Activated T-helper 17 cell treated with anti-CD3 and anti-CD28 coated beads, Interleukin-2, amount 50 U/mL, for 72 hours (primary cell): ENCODE measurements around the gene ORC5. TPM values are rescaled to one million over a fixed set of nuclear protein-coding genes. Genes with fewer than 3 reads are reported as not detected.

Source experiments
- ATAC-seq: fragments of 150-1000 bp; cut with Tn5 transposase; replicated peaks from 2 replicates; pipeline ENCODE4 v1.10.0; 2021; ENCODE audit warnings: mild to moderate bottlenecking, moderate library complexity
- H3K27ac Mint-ChIP-seq: one replicate; pipeline ENCODE4 v1.8.0; 2022; ENCODE audit warnings: mixed read lengths
- H3K27me3 Mint-ChIP-seq: one replicate; pipeline ENCODE4 v1.8.0; 2022; ENCODE audit warnings: mixed read lengths
- H3K36me3 Mint-ChIP-seq: one replicate; pipeline ENCODE4 v1.8.0; 2022; ENCODE audit warnings: low read depth, mild to moderate bottlenecking, mixed read lengths
- H3K4me1 Mint-ChIP-seq: one replicate; pipeline ENCODE4 v1.8.0; 2022; ENCODE audit warnings: mixed read lengths
- H3K4me3 Mint-ChIP-seq: one replicate; pipeline ENCODE4 v1.8.0; 2022; ENCODE audit warnings: mild to moderate bottlenecking, mixed read lengths
- H3K9me3 Mint-ChIP-seq: one replicate; pipeline ENCODE4 v1.8.0; 2022; ENCODE audit warnings: mixed read lengths
- total RNA-seq, 2 donors: library from RNA; stranded (reverse); gene quantifications; one replicate each; pipeline ENCODE4 v1.2.3, GENCODE V29; 2022

Gene ORC5
- total RNA-seq, 2 donors from 2014 or later, result 15.6 to 27.7 TPM

GRCh38 chr7:104161244-104161643 lies 46.6 kb downstream of the ORC5 start:
- ATAC-seq, result no peak
- Mint-ChIP-seq H3K4me1 (no peaks in the 10 kb centered on the region), H3K36me3 (peaks cover 48% of the 10 kb centered on the region), H3K27me3 (no peaks in the 10 kb centered on the region), H3K9me3 (no peaks in the 10 kb centered on the region), H3K27ac (no peak overlapping the region), H3K4me3 (no peak overlapping the region)

DNA sequence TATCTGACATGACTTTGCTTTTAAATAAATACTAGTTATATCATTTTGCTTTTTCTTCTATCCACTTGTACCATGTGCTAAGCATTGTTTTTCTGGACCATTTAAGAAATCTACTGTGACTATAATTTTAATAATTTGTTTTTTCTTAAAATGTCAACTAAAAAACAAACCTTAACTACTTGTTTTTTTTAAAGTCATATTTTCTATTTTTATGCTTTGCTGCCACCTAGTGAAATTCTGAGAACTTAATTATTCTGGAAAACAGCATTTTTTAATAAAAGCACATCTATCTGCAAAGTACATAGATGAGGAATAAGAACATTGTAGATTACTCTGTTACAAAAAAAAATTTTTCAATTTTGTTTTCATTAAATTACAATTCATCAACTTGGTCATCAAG lies 47.4 kb downstream of the ORC5 start:
- Mint-ChIP-seq H3K4me1 (no peaks in the 10 kb centered on the region), H3K27me3 (no peaks in the 10 kb centered on the region), H3K9me3 (no peaks in the 10 kb centered on the region), H3K36me3 (peaks cover 48% of the 10 kb centered on the region), H3K4me3 (no peak overlapping the region), H3K27ac (no peak overlapping the region)
- no peak for ATAC-seq

- no peaks in the 10 kb centered on the region for H3K9me3 Mint-ChIP-seq
- no peak overlapping the region for H3K27ac Mint-ChIP-seq
- no peaks in the 10 kb centered on the region for H3K27me3 Mint-ChIP-seq
- H3K4me3 Mint-ChIP-seq, result no peak overlapping the region
- no peaks in the 10 kb centered on the region for H3K4me1 Mint-ChIP-seq
- no peak for ATAC-seq
- H3K36me3 Mint-ChIP-seq, result peaks cover 38% of the 10 kb centered on the region
These were observed 51.0 kb downstream of the ORC5 start for GRCh38 chr7:104156842-104157277.

GRCh38 chr7:104153287-104153686 lies 54.5 kb downstream of the ORC5 start:
- H3K4me1 Mint-ChIP-seq, result no peaks in the 10 kb centered on the region
- no peak for ATAC-seq
- H3K9me3 Mint-ChIP-seq, result no peaks in the 10 kb centered on the region
- no peaks in the 10 kb centered on the region for H3K27me3 Mint-ChIP-seq
- H3K4me3 Mint-ChIP-seq, result no peak overlapping the region
- H3K27ac Mint-ChIP-seq, result no peak overlapping the region
- peaks cover 47% of the 10 kb centered on the region for H3K36me3 Mint-ChIP-seq

DNA sequence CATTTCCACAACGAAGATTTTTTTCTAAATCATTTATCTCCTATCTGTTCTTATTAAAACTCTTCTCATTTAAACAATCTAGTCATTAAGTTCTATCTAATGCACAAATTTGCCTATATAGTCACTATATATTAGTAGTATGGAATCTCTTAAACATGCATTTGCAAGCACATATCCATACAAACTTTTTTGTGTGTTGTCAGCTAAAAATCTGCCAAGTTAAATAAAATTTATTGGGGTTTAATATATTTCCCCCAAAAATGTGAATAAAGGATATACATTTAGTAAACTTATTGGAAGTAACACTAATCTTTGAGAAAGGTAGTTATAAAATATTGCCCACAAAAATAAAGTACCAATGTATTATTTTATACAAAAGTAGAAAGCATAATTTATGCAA lies 55.3 kb downstream of the ORC5 start:
- H3K4me1 Mint-ChIP-seq, result no peaks in the 10 kb centered on the region
- H3K27ac Mint-ChIP-seq, result no peak overlapping the region
- no peaks in the 10 kb centered on the region for H3K27me3 Mint-ChIP-seq
- H3K36me3 Mint-ChIP-seq, result peaks cover 52% of the 10 kb centered on the region
- no peak overlapping the region for H3K4me3 Mint-ChIP-seq
- no peak for ATAC-seq
- H3K9me3 Mint-ChIP-seq, result no peaks in the 10 kb centered on the region

GRCh38 chr7:104150470-104150869 lies 57.3 kb downstream of the ORC5 start:
- Mint-ChIP-seq H3K4me3 (no peak overlapping the region), H3K27me3 (no peaks in the 10 kb centered on the region), H3K4me1 (no peaks in the 10 kb centered on the region), H3K36me3 (peaks cover 62% of the 10 kb centered on the region), H3K9me3 (no peaks in the 10 kb centered on the region), H3K27ac (no peak overlapping the region)
- ATAC-seq, result no peak

GRCh38 chr7:104149822-104150221 lies 58.0 kb downstream of the ORC5 start:
- H3K27me3 Mint-ChIP-seq, result no peaks in the 10 kb centered on the region
- no peak for ATAC-seq
- H3K9me3 Mint-ChIP-seq, result no peaks in the 10 kb centered on the region
- no peaks in the 10 kb centered on the region for H3K4me1 Mint-ChIP-seq
- no peak overlapping the region for H3K4me3 Mint-ChIP-seq
- H3K36me3 Mint-ChIP-seq, result peaks cover 63% of the 10 kb centered on the region
- H3K27ac Mint-ChIP-seq, result no peak overlapping the region

GRCh38 chr7:104142147-104142546 lies 65.7 kb downstream of the ORC5 start:
- Mint-ChIP-seq H3K36me3 (peaks cover 48% of the 10 kb centered on the region), H3K4me1 (no peaks in the 10 kb centered on the region), H3K9me3 (no peaks in the 10 kb centered on the region), H3K4me3 (no peak overlapping the region), H3K27ac (no peak overlapping the region), H3K27me3 (no peaks in the 10 kb centered on the region)
- ATAC-seq, result no peak

DNA sequence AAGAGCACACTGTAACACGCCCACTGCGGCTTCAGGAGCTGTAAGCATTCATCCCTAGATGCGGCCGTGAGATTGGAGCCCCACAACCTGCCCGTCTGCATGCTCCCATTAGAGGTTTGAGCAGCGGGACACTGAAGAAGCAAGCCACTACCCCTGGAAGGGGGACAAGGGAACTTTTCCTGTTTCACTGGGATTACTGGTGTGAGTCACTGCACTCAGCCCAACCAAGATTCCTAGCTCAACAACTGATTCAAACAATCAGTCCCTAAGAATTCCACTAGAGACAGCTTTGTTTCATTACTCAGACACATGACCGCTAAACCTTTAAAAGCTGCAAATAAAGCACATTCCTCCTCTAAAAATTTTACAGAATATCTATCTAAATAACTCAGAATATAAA lies 69.8 kb downstream of the ORC5 start:
- Mint-ChIP-seq H3K36me3 (peaks cover 47% of the 10 kb centered on the region), H3K27me3 (no peaks in the 10 kb centered on the region), H3K9me3 (no peaks in the 10 kb centered on the region), H3K4me3 (no peak overlapping the region), H3K4me1 (peaks cover 5% of the 10 kb centered on the region), H3K27ac (no peak overlapping the region)
- ATAC-seq, result no peak

DNA sequence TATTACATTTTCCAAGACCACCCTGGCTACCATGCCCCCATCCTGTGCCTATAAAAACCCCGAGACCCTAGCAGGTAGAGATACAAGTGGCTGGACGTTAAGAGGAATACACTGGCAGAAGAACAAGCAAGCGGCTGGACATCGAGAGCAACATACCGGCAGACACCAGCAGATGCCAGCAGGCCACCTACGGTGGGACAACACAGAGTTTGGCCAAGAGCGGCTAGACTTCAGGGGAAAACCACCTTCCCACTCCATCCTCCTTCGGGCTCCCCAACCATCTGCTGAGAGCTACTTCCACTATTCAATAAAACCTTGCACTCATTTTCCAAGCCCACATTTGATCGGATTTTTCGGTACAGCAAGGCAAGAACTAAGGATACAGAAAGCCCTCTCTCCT lies 70.3 kb downstream of the ORC5 start:
- no peak overlapping the region for H3K27ac Mint-ChIP-seq
- H3K4me3 Mint-ChIP-seq, result no peak overlapping the region

DNA sequence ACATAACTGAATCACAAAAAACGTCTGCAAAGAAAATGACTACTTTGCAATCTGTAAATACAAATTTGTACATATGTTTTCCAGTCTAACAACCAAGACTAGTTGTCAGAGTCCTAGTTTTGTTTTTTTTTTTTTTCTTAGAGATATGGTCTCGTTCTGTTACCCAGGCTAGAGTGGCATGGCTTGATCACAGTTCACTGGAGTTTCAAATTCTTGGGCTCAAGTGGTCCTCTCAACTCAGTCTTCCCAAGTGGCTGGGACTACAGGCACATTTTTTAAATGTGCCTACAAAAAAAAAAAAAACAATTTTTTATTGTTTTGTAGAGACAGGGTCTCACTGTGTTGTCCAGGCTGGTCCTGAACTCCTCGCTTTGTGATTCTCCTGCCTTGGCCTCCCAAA lies 70.8 kb downstream of the ORC5 start:
- no peaks in the 10 kb centered on the region for H3K27me3 Mint-ChIP-seq
- H3K9me3 Mint-ChIP-seq, result no peaks in the 10 kb centered on the region
- peaks cover 5% of the 10 kb centered on the region for H3K4me1 Mint-ChIP-seq
- H3K36me3 Mint-ChIP-seq, result peaks cover 39% of the 10 kb centered on the region
- H3K27ac Mint-ChIP-seq, result no peak overlapping the region
- H3K4me3 Mint-ChIP-seq, result no peak overlapping the region
- no peak for ATAC-seq

More for the DNA sequence above, 70.3 kb downstream of the ORC5 start:
- H3K36me3 Mint-ChIP-seq, result peaks cover 45% of the 10 kb centered on the region
- ATAC-seq, result no peak
- H3K9me3 Mint-ChIP-seq, result no peaks in the 10 kb centered on the region
- peaks cover 5% of the 10 kb centered on the region for H3K4me1 Mint-ChIP-seq
- no peaks in the 10 kb centered on the region for H3K27me3 Mint-ChIP-seq

- Mint-ChIP-seq H3K4me3 (no peak overlapping the region), H3K27me3 (no peaks in the 10 kb centered on the region), H3K27ac (peak overlapping the region; percentile 3), H3K9me3 (no peaks in the 10 kb centered on the region), H3K36me3 (peaks cover 35% of the 10 kb centered on the region), H3K4me1 (peaks cover 5% of the 10 kb centered on the region)
- ATAC-seq, result no peak
These were observed 71.3 kb downstream of the ORC5 start for GRCh38 chr7:104136561-104136960.

DNA sequence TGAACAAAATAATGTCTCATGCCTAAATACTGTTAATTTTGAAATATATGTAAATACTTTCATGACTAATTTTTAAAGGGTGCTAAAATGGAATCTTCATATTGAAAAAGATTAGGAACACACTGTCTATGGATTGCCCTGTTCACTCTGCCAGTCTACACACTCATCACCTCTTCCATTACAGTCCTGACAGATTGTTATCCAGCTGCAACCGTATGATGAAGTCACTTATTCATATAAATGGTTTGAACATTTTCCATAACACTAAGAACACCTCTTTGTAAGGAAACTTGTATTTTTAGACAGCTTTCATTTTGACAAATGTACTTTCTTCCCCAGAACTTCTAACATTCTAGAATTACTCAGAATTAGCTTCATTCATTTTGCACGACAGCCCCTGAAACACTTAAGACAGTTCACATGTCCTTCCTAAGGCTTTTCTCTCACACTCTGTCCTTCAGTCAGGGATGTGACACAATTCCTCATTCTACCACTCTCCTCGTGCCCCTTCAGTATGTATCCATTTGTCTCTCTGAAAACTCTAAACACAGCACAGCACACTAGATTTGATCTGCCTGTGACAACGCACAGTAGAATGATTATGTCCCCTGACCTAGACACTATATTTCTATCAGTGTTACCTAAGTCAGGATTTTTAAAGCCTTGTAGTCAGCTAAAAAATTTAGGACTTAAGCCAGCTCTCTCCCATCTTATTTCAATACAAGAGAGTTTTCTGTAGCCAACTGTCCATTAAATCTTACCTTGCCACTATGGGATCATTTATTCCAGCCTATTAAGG lies 71.9 kb downstream of the ORC5 start:
- Mint-ChIP-seq H3K27ac (peak overlapping the region; percentile 3), H3K4me3 (no peak overlapping the region), H3K4me1 (peaks cover 5% of the 10 kb centered on the region), H3K27me3 (no peaks in the 10 kb centered on the region), H3K36me3 (peaks cover 29% of the 10 kb centered on the region), H3K9me3 (no peaks in the 10 kb centered on the region)
- ATAC-seq, result peak; percentile 83

GRCh38 chr7:104133238-104133637 lies 74.6 kb downstream of the ORC5 start:
- H3K27ac Mint-ChIP-seq, result no peak overlapping the region
- ATAC-seq, result no peak
- no peaks in the 10 kb centered on the region for H3K9me3 Mint-ChIP-seq
- H3K36me3 Mint-ChIP-seq, result peaks cover 13% of the 10 kb centered on the region
- H3K27me3 Mint-ChIP-seq, result no peaks in the 10 kb centered on the region
- H3K4me1 Mint-ChIP-seq, result peaks cover 5% of the 10 kb centered on the region
- no peak overlapping the region for H3K4me3 Mint-ChIP-seq

DNA sequence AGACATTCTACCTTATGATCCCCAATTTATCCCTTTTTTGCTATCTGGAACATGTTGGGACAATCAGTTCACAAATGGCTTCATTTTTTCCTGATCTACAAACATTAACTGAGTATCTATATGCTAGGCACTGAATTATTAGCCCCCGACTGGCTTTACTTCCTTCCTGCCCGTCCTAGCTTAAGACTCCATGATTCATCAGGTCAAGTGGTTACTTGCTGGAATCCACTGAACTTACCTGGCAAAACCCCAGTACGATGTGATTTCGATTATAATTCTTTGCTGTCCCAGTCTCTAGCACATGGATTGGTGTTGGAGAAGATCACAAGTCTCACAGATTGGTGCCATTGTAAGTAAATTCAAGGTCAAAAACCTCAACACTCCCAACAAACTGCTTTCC lies 77.1 kb downstream of the ORC5 start:
- peaks cover under 1% of the 10 kb centered on the region for H3K4me1 Mint-ChIP-seq
- no peaks in the 10 kb centered on the region for H3K27me3 Mint-ChIP-seq
- H3K9me3 Mint-ChIP-seq, result no peaks in the 10 kb centered on the region
- no peak overlapping the region for H3K27ac Mint-ChIP-seq
- H3K4me3 Mint-ChIP-seq, result no peak overlapping the region
- no peak for ATAC-seq
- H3K36me3 Mint-ChIP-seq, result peaks cover 20% of the 10 kb centered on the region
